ENCODE data around the gene ZFP64. TPM values are rescaled to one million over a fixed set of nuclear protein-coding genes. Genes with fewer than 3 reads are reported as not detected.
"Not testable (repeated sequence)": the region's sequence is repeated elsewhere in the genome, so short reads cannot be mapped to it uniquely, and the experiment has no call there.

Gene ZFP64
- total RNA-seq, 2 experiments from 2014 or later = 11.7 to 12.2 TPM

DNA sequence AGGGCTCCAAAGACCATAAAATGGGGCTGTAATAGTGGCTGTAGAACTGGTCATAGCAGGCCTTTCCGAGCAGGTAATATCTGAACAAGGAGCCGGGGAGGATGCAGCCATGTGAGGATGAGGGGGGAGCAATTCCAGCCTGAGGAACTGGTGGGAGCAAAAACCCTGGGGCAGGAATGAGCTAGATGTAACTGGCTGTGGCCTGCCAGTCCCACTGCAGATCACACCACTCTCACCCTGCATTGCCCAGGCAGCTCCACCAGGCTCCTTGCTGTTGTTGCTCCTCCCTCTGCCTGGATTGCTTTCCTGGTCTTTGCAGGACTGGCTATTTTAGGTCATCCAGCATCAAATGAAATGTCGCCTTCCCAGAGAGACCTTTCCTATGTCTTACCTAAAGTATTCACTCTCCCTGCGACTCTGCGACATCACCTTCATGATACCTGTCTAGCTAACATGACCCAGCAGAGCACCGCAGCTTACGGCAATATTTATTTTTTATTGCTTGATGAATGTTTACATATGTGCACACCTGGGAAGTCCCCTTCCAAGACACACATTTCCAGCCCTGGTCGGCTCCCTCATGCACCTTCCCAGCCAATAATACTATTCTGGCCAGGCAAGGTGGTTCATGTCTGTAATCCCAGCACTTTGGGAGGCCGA, 2.4 kb upstream of the ZFP64 start:
- H3K9me3 Mint-ChIP-seq = no peaks in the 10 kb centered on the region
- CTCF ChIA-PET = interaction anchor here (1.2 kb wide), 1 partner anchor 9 kb away, joined by 3 read pairs; no protein-coding TSS in a partner anchor
- H3K4me1 Mint-ChIP-seq (ENCODE audit: low read depth) = peaks cover 20% of the 10 kb centered on the region

GRCh38 chr20:52193133-52193532, 1.6 kb upstream of the ZFP64 start:
- peak overlapping the region; percentile 82 for H3K4me3 Mint-ChIP-seq
- no peak for DNase-seq
- H3K27me3 Mint-ChIP-seq (ENCODE audit: low read depth) = no peaks in the 10 kb centered on the region
- no peak overlapping the region for H3K27ac Mint-ChIP-seq
- CTCF ChIA-PET = interaction anchor here (0.6 kb wide), 1 partner anchor 1373 kb away, joined by 3 read pairs; no protein-coding TSS in a partner anchor
- no peaks in the 10 kb centered on the region for H3K9me3 Mint-ChIP-seq
- H3K36me3 Mint-ChIP-seq (ENCODE audit: low read depth) = no peaks in the 10 kb centered on the region
- intact Hi-C loops (cut with micrococcal nuclease) = no loop called here
- H3K4me1 Mint-ChIP-seq (ENCODE audit: low read depth) = peaks cover 20% of the 10 kb centered on the region

More for the DNA sequence above, 2.4 kb upstream of the ZFP64 start:
- Mint-ChIP-seq H3K36me3 (ENCODE audit: low read depth) (no peaks in the 10 kb centered on the region), H3K27ac (no peak overlapping the region), H3K27me3 (ENCODE audit: low read depth) (no peaks in the 10 kb centered on the region), H3K4me3 (no peak overlapping the region)
- no peak for DNase-seq
- intact Hi-C loops (cut with micrococcal nuclease) = no loop called here

DNA sequence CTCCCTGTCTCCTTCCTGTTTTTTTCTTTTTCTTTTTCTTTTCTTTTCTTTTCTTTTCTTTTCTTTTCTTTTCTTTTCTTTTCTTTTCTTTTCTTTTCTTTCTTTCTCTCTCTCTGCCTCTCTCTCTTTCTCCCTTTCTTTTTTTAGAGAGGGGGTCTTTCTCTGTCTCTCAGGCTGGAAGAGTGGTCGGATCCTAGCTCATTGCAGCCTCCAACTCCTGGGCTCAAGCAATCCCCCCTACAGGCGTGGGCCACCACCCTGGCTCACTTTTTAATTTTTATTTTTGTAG, 1.1 kb upstream of the ZFP64 start:
- DNase-seq; intact Hi-C loops (cut with micrococcal nuclease); H3K36me3 Mint-ChIP-seq (ENCODE audit: low read depth); CTCF ChIA-PET; H3K9me3 Mint-ChIP-seq; H3K27me3 Mint-ChIP-seq (ENCODE audit: low read depth): not testable (repeated sequence)
- peaks cover 20% of the 10 kb centered on the region for H3K4me1 Mint-ChIP-seq (ENCODE audit: low read depth)
- peak overlapping the region; percentile 68 for H3K27ac Mint-ChIP-seq
- H3K4me3 Mint-ChIP-seq = peak overlapping the region; percentile 82

DNA sequence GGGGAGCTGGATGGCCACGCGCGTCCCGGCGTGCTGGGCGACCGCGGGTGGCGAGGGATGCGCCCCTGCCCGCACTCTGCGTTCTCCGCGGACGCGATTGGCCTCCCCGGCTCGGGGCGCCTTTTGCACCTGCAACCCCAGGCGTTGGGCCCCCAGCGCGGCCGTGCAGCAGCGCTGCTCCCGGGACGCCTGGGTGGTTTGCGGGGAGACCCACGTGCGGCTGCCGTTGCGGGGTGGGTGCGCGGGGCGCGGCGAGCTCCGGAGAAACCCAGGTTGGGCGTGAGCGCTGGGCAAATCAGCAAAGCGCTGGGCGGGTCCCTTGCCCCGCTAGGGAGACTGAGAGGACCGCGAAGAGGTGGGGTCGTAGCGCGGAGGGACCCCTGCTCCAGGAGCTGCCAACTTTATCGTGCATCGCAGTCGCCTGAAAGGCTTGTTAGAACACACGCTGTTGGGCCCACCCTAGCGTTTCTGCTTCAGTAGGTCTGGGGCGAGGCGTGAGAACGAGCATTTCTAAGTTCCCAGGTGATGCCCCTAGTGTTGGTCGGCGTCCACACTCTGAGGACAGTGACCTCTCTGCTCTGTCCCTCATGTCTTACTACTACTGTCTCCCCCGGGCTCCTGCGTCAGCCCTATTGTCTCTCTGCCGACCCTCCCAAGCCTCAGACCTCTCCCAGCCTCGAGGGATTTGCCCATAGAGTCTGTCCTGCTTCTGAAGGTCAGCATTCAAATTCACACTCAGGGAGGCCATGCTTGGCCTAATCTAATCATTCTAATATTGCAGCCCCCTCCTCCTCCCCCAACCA, 538 bp upstream of the ZFP64 start:
- intact Hi-C loops (cut with micrococcal nuclease) = no loop called here
- CTCF ChIA-PET = interaction anchor here (0.6 to 1.9 kb wide), 5 partner anchors 10 to 654 kb away, joined by 3 to 7 read pairs (median 5); no protein-coding TSS in a partner anchor
- peak; percentile 49 for DNase-seq
- no peaks in the 10 kb centered on the region for H3K9me3 Mint-ChIP-seq
- H3K4me1 Mint-ChIP-seq (ENCODE audit: low read depth) = peaks cover 20% of the 10 kb centered on the region
- H3K36me3 Mint-ChIP-seq (ENCODE audit: low read depth) = no peaks in the 10 kb centered on the region
- no peaks in the 10 kb centered on the region for H3K27me3 Mint-ChIP-seq (ENCODE audit: low read depth)
- peak overlapping the region; percentile 68 for H3K27ac Mint-ChIP-seq
- peak overlapping the region; percentile 82 for H3K4me3 Mint-ChIP-seq

DNA sequence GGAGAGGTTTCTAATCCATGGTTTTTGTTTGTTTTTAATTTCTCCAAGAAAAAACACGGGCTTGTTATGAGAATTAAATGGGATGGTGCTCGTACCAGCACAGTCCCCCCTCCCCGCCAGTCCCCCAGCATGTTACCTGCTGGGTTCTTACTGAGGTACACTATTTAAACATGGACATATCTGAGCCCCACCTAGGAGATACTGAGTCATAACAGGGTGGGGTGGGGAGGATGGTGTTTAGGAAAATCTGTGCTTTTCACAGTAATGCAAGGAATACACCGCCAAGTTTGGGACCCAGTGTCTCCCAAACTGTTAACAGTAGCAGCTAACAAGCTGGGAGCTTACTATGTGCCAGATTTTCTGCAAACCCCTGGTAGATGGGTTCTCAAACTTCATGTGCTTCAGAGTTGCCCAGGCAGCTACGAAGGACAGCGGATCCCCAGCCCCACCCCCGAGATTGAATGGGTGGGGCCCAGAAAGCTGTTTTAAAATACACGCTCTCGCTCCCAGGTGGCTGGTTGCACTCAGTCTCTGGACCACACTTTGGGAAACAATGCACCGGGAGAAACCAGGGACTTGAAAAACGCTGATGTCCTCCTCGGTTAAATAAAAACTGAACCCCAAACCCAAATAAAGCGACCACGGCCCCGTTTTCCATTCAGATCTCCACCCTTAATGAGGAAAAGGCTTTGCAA, 995 bp downstream of the ZFP64 start:
- H3K36me3 Mint-ChIP-seq (ENCODE audit: low read depth) = peaks cover 3% of the 10 kb centered on the region
- peak overlapping the region; percentile 91 for H3K27ac Mint-ChIP-seq
- intact Hi-C loops (cut with micrococcal nuclease) = no loop called here
- peak overlapping the region; percentile 84 for H3K4me3 Mint-ChIP-seq
- H3K9me3 Mint-ChIP-seq = no peaks in the 10 kb centered on the region
- CTCF ChIA-PET = interaction anchor here (0.7 to 1.9 kb wide), 4 partner anchors 9 to 180 kb away, joined by 3 to 7 read pairs (median 4); no protein-coding TSS in a partner anchor
- peaks cover 20% of the 10 kb centered on the region for H3K4me1 Mint-ChIP-seq (ENCODE audit: low read depth)
- DNase-seq = peak; percentile 42
- H3K27me3 Mint-ChIP-seq (ENCODE audit: low read depth) = no peaks in the 10 kb centered on the region

DNA sequence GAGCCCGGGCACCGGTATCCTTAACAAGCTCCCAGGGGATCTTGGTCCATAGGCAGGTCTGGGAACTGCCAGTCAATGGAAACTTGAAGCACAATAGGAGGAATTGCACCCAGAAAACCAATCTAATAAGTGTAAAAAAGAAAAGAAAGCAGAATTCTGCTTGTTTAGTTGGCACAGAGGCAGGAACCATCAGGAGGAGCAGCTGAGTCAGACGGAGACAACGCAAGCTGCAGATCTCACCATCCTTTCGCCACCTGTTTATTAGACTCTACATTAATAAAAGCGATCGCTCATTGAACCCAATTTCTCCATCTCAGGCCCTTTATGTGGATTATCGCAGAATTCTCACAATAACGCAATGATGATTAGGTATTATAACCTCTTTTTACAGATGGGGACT, 9.8 kb downstream of the ZFP64 start:
- Mint-ChIP-seq H3K27me3 (ENCODE audit: low read depth) (no peaks in the 10 kb centered on the region), H3K4me1 (ENCODE audit: low read depth) (peaks cover 23% of the 10 kb centered on the region), H3K4me3 (no peak overlapping the region), H3K9me3 (no peaks in the 10 kb centered on the region), H3K27ac (no peak overlapping the region), H3K36me3 (ENCODE audit: low read depth) (peaks cover 22% of the 10 kb centered on the region)
- DNase-seq = no peak
- intact Hi-C loops (cut with micrococcal nuclease) = no loop called here
- CTCF ChIA-PET = interaction anchor here (1.6 kb wide), 1 partner anchor 10 kb away, joined by 5 read pairs; the partner anchor contains the start of gene ZFP64

DNA sequence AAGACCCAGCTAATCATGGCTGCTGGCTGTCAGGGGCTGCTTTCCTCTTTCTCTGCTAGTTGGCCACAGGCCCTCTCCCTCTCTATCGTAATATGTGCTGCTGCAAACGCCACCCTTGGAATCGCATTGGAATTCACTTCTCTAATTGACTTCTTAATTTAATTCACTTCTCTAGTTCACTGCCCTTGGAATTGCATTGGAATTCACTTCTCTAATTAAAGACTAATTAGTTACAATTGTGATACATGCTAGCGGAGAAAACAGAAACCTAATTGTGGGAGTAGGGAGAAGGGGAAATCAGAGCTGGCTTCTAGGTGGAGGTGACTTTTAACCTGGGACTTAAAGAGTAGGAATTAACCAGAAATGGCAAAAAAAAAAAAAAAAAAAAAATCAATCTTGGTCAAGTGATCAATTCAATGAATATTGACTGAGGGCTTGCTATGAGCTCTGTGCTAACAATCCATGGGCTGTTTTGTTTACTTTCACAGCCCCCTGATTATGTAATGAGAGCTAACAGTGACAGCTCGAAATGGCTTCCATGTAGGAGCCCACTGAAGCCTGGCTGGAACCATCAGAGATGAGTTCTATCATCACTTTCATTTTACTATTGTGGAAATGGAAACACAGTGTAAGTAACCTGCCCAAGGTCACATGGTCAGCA, 11.3 kb downstream of the ZFP64 start:
- H3K4me3 Mint-ChIP-seq = no peak overlapping the region
- intact Hi-C loops (cut with micrococcal nuclease) = no loop called here
- H3K9me3 Mint-ChIP-seq = no peaks in the 10 kb centered on the region
- CTCF ChIA-PET = interaction anchor here (0.6 kb wide), 1 partner anchor 114 kb away, joined by 3 read pairs; no protein-coding TSS in a partner anchor
- H3K4me1 Mint-ChIP-seq (ENCODE audit: low read depth) = peaks cover 23% of the 10 kb centered on the region
- DNase-seq = no peak
- no peaks in the 10 kb centered on the region for H3K27me3 Mint-ChIP-seq (ENCODE audit: low read depth)
- peak overlapping the region; percentile 66 for H3K27ac Mint-ChIP-seq
- H3K36me3 Mint-ChIP-seq (ENCODE audit: low read depth) = peaks cover 19% of the 10 kb centered on the region

DNA sequence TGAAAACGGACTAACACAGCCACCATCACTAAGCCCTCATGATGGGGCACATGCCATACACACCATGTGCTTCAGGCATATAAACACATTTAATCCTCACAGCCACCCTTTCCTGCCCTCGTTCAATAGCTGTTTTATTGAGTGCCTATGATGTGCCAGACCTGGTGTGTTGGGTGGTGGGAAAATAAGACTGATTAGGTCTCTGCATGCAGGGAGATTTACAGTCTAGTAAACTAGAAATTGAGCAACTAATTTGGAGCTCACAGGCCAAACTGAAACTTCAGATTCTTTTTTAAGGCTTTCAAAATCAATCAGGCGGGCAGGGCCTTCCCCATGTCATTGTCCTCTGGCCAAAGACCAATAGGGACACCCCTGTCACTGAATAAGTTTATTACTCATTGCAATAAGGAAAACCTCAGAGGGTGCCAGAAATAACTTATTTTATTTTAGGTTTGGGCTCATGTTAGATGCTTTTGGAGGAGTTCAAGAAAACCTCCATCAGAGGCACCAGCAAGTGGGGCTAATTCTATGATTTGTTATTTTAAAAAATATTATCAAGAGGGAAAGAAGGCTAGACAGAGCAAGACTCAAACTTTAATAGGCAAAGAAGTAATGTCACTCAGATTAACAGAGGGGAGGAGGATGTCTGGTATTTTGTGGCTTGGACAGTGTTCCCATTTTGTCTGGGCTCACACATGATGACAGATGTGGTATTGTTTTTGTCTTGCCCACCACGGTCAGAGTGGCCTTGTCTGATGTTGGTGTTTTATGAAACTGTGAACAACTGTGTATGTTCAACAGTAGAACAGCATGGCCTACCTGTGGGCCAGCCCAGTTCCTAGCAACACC, 12.0 kb downstream of the ZFP64 start:
- Mint-ChIP-seq H3K4me3 (no peak overlapping the region), H3K9me3 (no peaks in the 10 kb centered on the region), H3K4me1 (ENCODE audit: low read depth) (peaks cover 23% of the 10 kb centered on the region), H3K36me3 (ENCODE audit: low read depth) (peaks cover 19% of the 10 kb centered on the region), H3K27ac (peak overlapping the region; percentile 66), H3K27me3 (ENCODE audit: low read depth) (no peaks in the 10 kb centered on the region)
- CTCF ChIA-PET = interaction anchor here (0.6 to 0.7 kb wide), 2 partner anchors 14 to 280 kb away, joined by 3 to 4 read pairs; no protein-coding TSS in a partner anchor
- DNase-seq = peak; percentile 52
- intact Hi-C loops (cut with micrococcal nuclease) = no loop called here

GRCh38 chr20:52178691-52179090, 12.9 kb downstream of the ZFP64 start:
- H3K4me1 Mint-ChIP-seq (ENCODE audit: low read depth) = peaks cover 23% of the 10 kb centered on the region
- intact Hi-C loops (cut with micrococcal nuclease) = no loop called here
- no peaks in the 10 kb centered on the region for H3K27me3 Mint-ChIP-seq (ENCODE audit: low read depth)
- H3K4me3 Mint-ChIP-seq = no peak overlapping the region
- H3K27ac Mint-ChIP-seq = no peak overlapping the region
- H3K9me3 Mint-ChIP-seq = no peaks in the 10 kb centered on the region
- CTCF ChIA-PET = interaction anchor here (0.7 kb wide), 1 partner anchor 13 kb away, joined by 3 read pairs; no protein-coding TSS in a partner anchor
- peaks cover 17% of the 10 kb centered on the region for H3K36me3 Mint-ChIP-seq (ENCODE audit: low read depth)
- no peak for DNase-seq

DNA sequence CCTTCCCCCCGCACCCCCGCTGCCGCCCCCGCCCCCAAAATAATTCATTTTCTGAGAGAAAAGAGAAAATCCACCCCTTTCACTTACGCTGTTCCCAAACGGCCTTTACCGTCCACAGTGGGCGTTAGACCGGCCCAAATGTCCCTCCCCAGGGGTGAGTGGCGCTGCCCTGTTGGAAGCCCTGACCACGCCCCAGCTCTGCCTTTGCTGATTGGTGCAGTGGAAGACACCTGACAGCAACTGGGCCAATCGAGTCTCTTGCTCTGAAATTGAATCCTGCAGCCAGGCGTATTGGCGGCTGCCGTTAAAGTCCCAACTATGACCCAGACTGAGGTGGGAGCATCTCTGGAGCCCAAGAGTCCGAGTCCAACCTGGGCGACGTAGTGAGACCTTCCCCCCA, 15.7 kb downstream of the ZFP64 start:
- H3K4me3 Mint-ChIP-seq = no peak overlapping the region
- no peak for DNase-seq
- peaks cover 28% of the 10 kb centered on the region for H3K4me1 Mint-ChIP-seq (ENCODE audit: low read depth)
- intact Hi-C loops (cut with micrococcal nuclease) = no loop called here
- CTCF ChIA-PET = no interaction called here
- no peak overlapping the region for H3K27ac Mint-ChIP-seq
- H3K9me3 Mint-ChIP-seq = no peaks in the 10 kb centered on the region
- peaks cover 20% of the 10 kb centered on the region for H3K36me3 Mint-ChIP-seq (ENCODE audit: low read depth)
- H3K27me3 Mint-ChIP-seq (ENCODE audit: low read depth) = no peaks in the 10 kb centered on the region

GRCh38 chr20:52172392-52173047, 19.1 kb downstream of the ZFP64 start:
- CTCF ChIA-PET = interaction anchor here (0.9 to 1.2 kb wide), 2 partner anchors 19 to 68 kb away, joined by 3 to 6 read pairs; partner anchors contain the start of gene ZFP64
- intact Hi-C loops (cut with micrococcal nuclease) = no loop called here
- DNase-seq = no peak
- peaks cover 12% of the 10 kb centered on the region for H3K36me3 Mint-ChIP-seq (ENCODE audit: low read depth)
- no peaks in the 10 kb centered on the region for H3K9me3 Mint-ChIP-seq
- peaks cover 11% of the 10 kb centered on the region for H3K4me1 Mint-ChIP-seq (ENCODE audit: low read depth)
- H3K4me3 Mint-ChIP-seq = no peak overlapping the region
- no peak overlapping the region for H3K27ac Mint-ChIP-seq
- no peaks in the 10 kb centered on the region for H3K27me3 Mint-ChIP-seq (ENCODE audit: low read depth)

Measured in activated naive CD4-positive, alpha-beta T cell treated with anti-CD3 and anti-CD28 coated beads for 36 hours (primary cell).